HG02981 (cell line): Measurements from ENCODE around the gene SLK.

ENCODE experiments used
- ATAC-seq: cut with Tn5 transposase; IDR thresholded peaks from one replicate; pipeline ENCODE4 v1.9.1; 2021; ENCODE audit warnings: mild to moderate bottlenecking, moderate library complexity; ENCODE audit not compliant: unreplicated experiment

SLK gene

GRCh38 chr10:104045151-104046089 lies 78.5 kb downstream of the SLK start:
- ATAC-seq, result no peak

- no peak for ATAC-seq
These were observed 79.7 kb downstream of the SLK start for GRCh38 chr10:104046651-104047050.

GRCh38 chr10:104049504-104050250 lies 82.7 kb downstream of the SLK start:
- no peak for ATAC-seq

- ATAC-seq, result no peak
These were observed 85.5 kb downstream of the SLK start for GRCh38 chr10:104052431-104052830.

- ATAC-seq, result no peak
These were observed 86.3 kb downstream of the SLK start for GRCh38 chr10:104053201-104053600.

GRCh38 chr10:104054430-104054829 lies 87.5 kb downstream of the SLK start:
- no peak for ATAC-seq

GRCh38 chr10:104056619-104057273 lies 89.8 kb downstream of the SLK start:
- ATAC-seq, result no peak

- no peak for ATAC-seq
These were observed 90.8 kb downstream of the SLK start for GRCh38 chr10:104057717-104058116.

- ATAC-seq, result no peak
These were observed 92.4 kb downstream of the SLK start for GRCh38 chr10:104059364-104059763.

GRCh38 chr10:104061196-104061595 lies 94.3 kb downstream of the SLK start:
- ATAC-seq, result no peak

- no peak for ATAC-seq
These were observed 98.8 kb downstream of the SLK start for GRCh38 chr10:104065748-104066147.

GRCh38 chr10:104066945-104067344 lies 100.0 kb downstream of the SLK start:
- no peak for ATAC-seq

GRCh38 chr10:104067525-104067924 lies 100.6 kb downstream of the SLK start:
- ATAC-seq, result no peak

- ATAC-seq, result no peak
These were observed 102.7 kb downstream of the SLK start for GRCh38 chr10:104069613-104070012.

GRCh38 chr10:104072786-104073185 lies 105.8 kb downstream of the SLK start:
- no peak for ATAC-seq

GRCh38 chr10:104074505-104074904 lies 107.6 kb downstream of the SLK start:
- ATAC-seq, result no peak

- ATAC-seq, result no peak
These were observed 109.8 kb downstream of the SLK start for GRCh38 chr10:104076743-104077160.

GRCh38 chr10:104077247-104077646 lies 110.3 kb downstream of the SLK start:
- no peak for ATAC-seq

- ATAC-seq, result no peak
These were observed 110.8 kb downstream of the SLK start for GRCh38 chr10:104077663-104078151.
